Measurements from ENCODE around the gene TMEM126A. TPM values are rescaled to one million over a fixed set of nuclear protein-coding genes. Genes with fewer than 3 reads are reported as not detected.

Gene TMEM126A
- total and polyA plus RNA-seq, 2 of the 8 experiments (the other 6 are each of a cell fraction or from before 2014, with no cell fraction given), result 33.7 to 58.7 TPM

- H2AFZ ChIP-seq (ENCODE audit: low read length), result no peak overlapping the region
- H4K8ac ChIP-seq (ENCODE audit: extremely low read depth, insufficient read depth, low read length), result no peak overlapping the region
- DNase-seq (ENCODE audit: low read depth in 1 of 2, low spot score in 2 of 2), result no peak
- no peaks in the 10 kb centered on the region for H3K79me1 ChIP-seq (ENCODE audit: low read depth, low read length)
- no peak overlapping the region for H2BK12ac ChIP-seq (ENCODE audit: low read depth, low read length)
- no peak for FAIRE-seq
- no peak overlapping the region for H3K14ac ChIP-seq (ENCODE audit: insufficient read length)
- H3K18ac ChIP-seq (ENCODE audit: extremely low read depth, low read length), result no peak overlapping the region
- no peak overlapping the region for H3K27ac ChIP-seq (ENCODE audit: low read depth, low read length)
- H3K9ac ChIP-seq (replicated peaks in 1 of 4; ENCODE audit: extremely low read depth in 1 of 4, low read depth in 3 of 4, low read length in 3 of 4), result no peak overlapping the region
- no peak overlapping the region for H3K4me3 ChIP-seq (ENCODE audit: extremely low read depth in 1 of 4, insufficient read depth in 2 of 4, low read depth in 3 of 4, low read length in 4 of 4)
- no peaks in the 10 kb centered on the region for H3K23me2 ChIP-seq (ENCODE audit: low read depth, low read length)
- peaks cover 0 to 6% (median 2%) of the 10 kb centered on the region in 4 experiments; a peak in 4 of 7 replicates for H3K27me3 ChIP-seq (replicated peaks in 1 of 4; ENCODE audit: control insufficient read depth in 3 of 4, extremely low read depth in 1 of 4, insufficient read depth in 3 of 4, low read length in 3 of 4)
- H4K91ac ChIP-seq (replicated peaks; ENCODE audit: insufficient read length, low read length), result no peak overlapping the region
- H3K79me2 ChIP-seq (ENCODE audit: control insufficient read depth in 1 of 2, insufficient read depth in 2 of 2, low read length in 2 of 2), result no peaks in the 10 kb centered on the region
- no peak overlapping the region for H3K56ac ChIP-seq (replicated peaks; ENCODE audit: insufficient read length, low read depth, low read length)
- no peak overlapping the region for H2BK120ac ChIP-seq (replicated peaks; ENCODE audit: low read depth, low read length)
- H2AK5ac ChIP-seq (ENCODE audit: low read depth, low read length), result no peak overlapping the region
- peaks cover 7 to 8% of the 10 kb centered on the region in 2 experiments; a peak in 2 of 4 replicates for H3K9me3 ChIP-seq (ENCODE audit: insufficient read depth in 2 of 2, low read depth in 1 of 2, low read length in 1 of 2)
- no peak overlapping the region for H3K23ac ChIP-seq (ENCODE audit: insufficient read length)
- no peak overlapping the region for H3K4me2 ChIP-seq (ENCODE audit: insufficient read depth in 1 of 2, low read depth in 2 of 2, low read length in 2 of 2)
- H3K4me1 ChIP-seq (replicated peaks in 1 of 4; ENCODE audit: control insufficient read depth in 3 of 4, insufficient read depth in 4 of 4, low read length in 3 of 4), result peaks cover 0 to 2% (median 0%) of the 10 kb centered on the region in 4 experiments; a peak in 2 of 7 replicates
- no peak overlapping the region for H4K5ac ChIP-seq (ENCODE audit: insufficient read length, low read depth, low read length)
- ChIA-PET CTCF (ENCODE audit: partially characterized antibody) (interaction anchor here (1.4 kb wide), 1 partner anchor 13 kb away, joined by 3 read pairs; the partner anchor contains the start of gene CCDC89), POLR2A (ENCODE audit: partially characterized antibody) (interaction anchor here (0.9 to 1.0 kb wide), 2 partner anchors 8 to 9 kb away, joined by 3 to 4 read pairs; partner anchors contain the start of gene CREBZF)
- H4K20me1 ChIP-seq (replicated peaks in 1 of 2; ENCODE audit: control insufficient read depth in 1 of 2, insufficient read depth in 2 of 2, low read length in 2 of 2), result no peaks in the 10 kb centered on the region
- H2BK15ac ChIP-seq (ENCODE audit: low read length), result no peak overlapping the region
- H3K4ac ChIP-seq (replicated peaks; ENCODE audit: insufficient read length, low read depth, low read length), result no peak overlapping the region
- no peaks in the 10 kb centered on the region for H3K36me3 ChIP-seq (ENCODE audit: control insufficient read depth in 2 of 4, insufficient read depth in 4 of 4, low read length in 3 of 4)
- no peak overlapping the region for H2BK5ac ChIP-seq (ENCODE audit: low read depth, low read length)
- H2BK20ac ChIP-seq (ENCODE audit: low read length), result no peak overlapping the region
- TF ChIP-seq CHD2 (IDR thresholded peaks at IDR 0.05; ENCODE audit: low read length), result no peak
- TF ChIP-seq FOSL1 (IDR thresholded peaks at IDR 0.05; ENCODE audit: insufficient read depth, low read depth, low read length), result no peak
- TF ChIP-seq E2F6 (IDR thresholded peaks at IDR 0.05), result no peak
- TF ChIP-seq EP300 (IDR thresholded peaks at IDR 0.05; ENCODE audit: borderline replicate concordance in 1 of 2, low read depth in 2 of 2, low read length in 2 of 2), result no peak
- no peak for TF ChIP-seq BACH1 (IDR thresholded peaks at IDR 0.05; ENCODE audit: low read length)
- no peak for TF ChIP-seq EGR1 (IDR thresholded peaks at IDR 0.05; ENCODE audit: borderline replicate concordance, low read depth, low read length)
- TF ChIP-seq MAFK (IDR thresholded peaks at IDR 0.05; ENCODE audit: low read depth, low read length), result no peak
- WGBS, 2 experiments (ENCODE audit: extremely low coverage in 1 of 2, insufficient coverage in 1 of 2, insufficient read length in 1 of 2, insufficient replicate concordance in 2 of 2, low coverage in 1 of 2, low lambda C conversion rate in 2 of 2, missing lambda C conversion rate in 1 of 2), result 91% methylated on average over 3 of the region's 3 CpGs; no CpG with 5 or more reads in 1 of the 2 experiments
Measured at GRCh38 chr11:85673393-85673792, 25.6 kb downstream of the TMEM126A start.
